H1 (cell line): ENCODE results near the gene CDKN2A. TPM values are rescaled to one million over a fixed set of nuclear protein-coding genes. Genes with fewer than 3 reads are reported as not detected.

Source experiments
- BACH1 ChIP-seq: IDR thresholded peaks from 2 replicates; pipeline ENCODE4 v1.6.1; 2012; ENCODE audit warnings: low read length, improper control_type of control experiment
- CEBPB ChIP-seq: IDR thresholded peaks from 2 replicates; pipeline ENCODE4 v1.6.1; 2012; ENCODE audit warnings: low read depth, low read length
- CHD2 ChIP-seq: IDR thresholded peaks from 2 replicates; pipeline ENCODE4 v1.6.1; 2012; ENCODE audit warnings: low read length, improper control_type of control experiment
- CTBP2 ChIP-seq: IDR thresholded peaks from 2 replicates; pipeline ENCODE4 v1.7.0; 2011; ENCODE audit warnings: borderline replicate concordance, mild to moderate bottlenecking, moderate library complexity, mixed read lengths, low read length; ENCODE audit not compliant: insufficient read depth, insufficient read length
- GABPA ChIP-seq: IDR thresholded peaks from 2 replicates; pipeline ENCODE4 v1.6.1; 2011; ENCODE audit warnings: mild to moderate bottlenecking, low read length, moderate library complexity, borderline replicate concordance; ENCODE audit not compliant: insufficient read depth
- HDAC6 ChIP-seq: IDR thresholded peaks from one replicate; pipeline ENCODE4 v1.7.1; 2012; ENCODE audit warnings: low read depth, mild to moderate bottlenecking, inconsistent platforms, low read length, moderate library complexity
- JUND ChIP-seq: IDR thresholded peaks from 2 replicates; pipeline ENCODE4 v1.6.1; 2011; ENCODE audit warnings: mild to moderate bottlenecking, improper control_type of control experiment, low read length
- KDM4A ChIP-seq: IDR thresholded peaks from one replicate; pipeline ENCODE4 v1.7.1; 2012; ENCODE audit warnings: low read depth, mild to moderate bottlenecking, moderate library complexity, low read length, inconsistent platforms; ENCODE audit not compliant: severe bottlenecking
- KDM5A ChIP-seq: fragments of 200-600 bp; IDR thresholded peaks from 2 replicates; pipeline ENCODE4 v1.7.1; 2012; ENCODE audit warnings: mild to moderate bottlenecking, low read length, inconsistent platforms, mixed read lengths
- MAFK ChIP-seq: IDR thresholded peaks from 2 replicates; pipeline ENCODE4 v1.6.1; 2012; ENCODE audit warnings: low read depth, mild to moderate bottlenecking, improper control_type of control experiment, low read length
- NRF1 ChIP-seq: IDR thresholded peaks from 2 replicates; pipeline ENCODE4 v1.6.1; 2011; ENCODE audit warnings: mild to moderate bottlenecking, low read depth, low read length, improper control_type of control experiment
- PHF8 ChIP-seq: fragments of 200-600 bp; sonication (generic); conservative IDR thresholded peaks from 2 replicates; pipeline ENCODE4 v1.7.1; 2012; ENCODE audit warnings: low read depth, mild to moderate bottlenecking, inconsistent platforms, low read length, moderate library complexity
- POLR2A ChIP-seq, 2 experiments: IDR thresholded peaks; 1 replicate in 1 of 2; 2 replicates in 1 of 2; pipeline ENCODE4 v1.6.1; 2011; ENCODE audit warnings: low read depth in 2 of 2, low read length in 2 of 2, mild to moderate bottlenecking in 2 of 2; ENCODE audit errors: control extremely low read depth in 1 of 2
- POLR2AphosphoS5 ChIP-seq: IDR thresholded peaks from 2 replicates; pipeline ENCODE4 v1.6.1; 2011; ENCODE audit warnings: low read depth, low read length
- RBBP5 ChIP-seq: IDR thresholded peaks from 2 replicates; pipeline ENCODE4 v1.7.1; 2012; ENCODE audit warnings: low read depth, mild to moderate bottlenecking, inconsistent platforms, low read length, moderate library complexity, borderline replicate concordance
- RXRA ChIP-seq: IDR thresholded peaks from 2 replicates; pipeline ENCODE4 v1.6.1; 2011; ENCODE audit warnings: low read depth, mild to moderate bottlenecking, low read length, moderate library complexity; ENCODE audit not compliant: insufficient read depth
- SAP30 ChIP-seq: fragments of 300-600 bp; sonication (generic); IDR thresholded peaks from 2 replicates; pipeline ENCODE4 v1.7.1; 2012; ENCODE audit warnings: low read length, moderate library complexity, mild to moderate bottlenecking, inconsistent platforms; ENCODE audit not compliant: insufficient read depth, insufficient replicate concordance
- SIN3A ChIP-seq, 2 experiments: IDR thresholded peaks in 1 of 2; conservative IDR thresholded peaks in 1 of 2; 2 replicates each; pipeline ENCODE4 v1.6.1; 2011 to 2012; ENCODE audit warnings: low read length in 2 of 2, improper control_type of control experiment in 1 of 2, low read depth in 1 of 2, mild to moderate bottlenecking in 1 of 2
- SP4 ChIP-seq: IDR thresholded peaks from 2 replicates; pipeline ENCODE4 v1.6.1; 2012; ENCODE audit warnings: low read length, inconsistent platforms
- SUZ12 ChIP-seq: fragments of 200-600 bp; sonication (generic); IDR thresholded peaks from 2 replicates; pipeline ENCODE4 v1.6.1; 2012; ENCODE audit warnings: mild to moderate bottlenecking, inconsistent platforms, low read length, moderate library complexity, mixed read lengths
- TBP ChIP-seq: IDR thresholded peaks from 2 replicates; pipeline ENCODE4 v1.6.1; 2011; ENCODE audit warnings: low read depth, low read length, improper control_type of control experiment
- TEAD4 ChIP-seq: IDR thresholded peaks from 2 replicates; pipeline ENCODE4 v1.6.1; 2012; ENCODE audit warnings: low read depth, low read length, inconsistent platforms, mixed read lengths
- YY1 ChIP-seq: IDR thresholded peaks from 2 replicates; pipeline ENCODE4 v1.6.1; 2011; ENCODE audit warnings: low read depth, mild to moderate bottlenecking, low read length
- ZNF274 ChIP-seq: IDR thresholded peaks from 2 replicates; pipeline ENCODE4 v1.7.0; 2012; ENCODE audit warnings: low read length, borderline replicate concordance; ENCODE audit errors: extremely low read depth
- polyA plus RNA-seq, 7 experiments: library from polyadenylated mRNA; depleted of rRNA in 3 of 7; stranded (reverse) in 5 of 7; unstranded in 2 of 7; fragments of >200 nt in 5 of 7; fragments of 200-250 nt in 2 of 7; gene quantifications; 1 replicate in 5 of 7; 2 replicates in 1 of 7; 4 replicates in 1 of 7; pipeline versions ENCODE4 v1.2.1 to v1.2.3, GENCODE V29; 2011 to 2013; ENCODE audit warnings: missing spikeins in 2 of 7, mixed read lengths in 2 of 7
- total RNA-seq: library from RNA; stranded (reverse); fragmentation: NEBNext Ultra II Directional; extraction: Animal tissue kit (Norgen Biotek cat#: 25700); gene quantifications from 2 replicates; pipeline ENCODE4 v1.2.1, GENCODE V29; 2021
- TF ChIP-seq, protein P1 (sequence below): IDR thresholded peaks from 2 replicates; pipeline ENCODE4 v1.6.1; 2012; ENCODE audit warnings: inconsistent platforms

Gene CDKN2A
- total and polyA plus RNA-seq, 2 of the 8 experiments (the other 6 are each of a cell fraction or from before 2014, with no cell fraction given) = 0.51 to 0.73 TPM

DNA sequence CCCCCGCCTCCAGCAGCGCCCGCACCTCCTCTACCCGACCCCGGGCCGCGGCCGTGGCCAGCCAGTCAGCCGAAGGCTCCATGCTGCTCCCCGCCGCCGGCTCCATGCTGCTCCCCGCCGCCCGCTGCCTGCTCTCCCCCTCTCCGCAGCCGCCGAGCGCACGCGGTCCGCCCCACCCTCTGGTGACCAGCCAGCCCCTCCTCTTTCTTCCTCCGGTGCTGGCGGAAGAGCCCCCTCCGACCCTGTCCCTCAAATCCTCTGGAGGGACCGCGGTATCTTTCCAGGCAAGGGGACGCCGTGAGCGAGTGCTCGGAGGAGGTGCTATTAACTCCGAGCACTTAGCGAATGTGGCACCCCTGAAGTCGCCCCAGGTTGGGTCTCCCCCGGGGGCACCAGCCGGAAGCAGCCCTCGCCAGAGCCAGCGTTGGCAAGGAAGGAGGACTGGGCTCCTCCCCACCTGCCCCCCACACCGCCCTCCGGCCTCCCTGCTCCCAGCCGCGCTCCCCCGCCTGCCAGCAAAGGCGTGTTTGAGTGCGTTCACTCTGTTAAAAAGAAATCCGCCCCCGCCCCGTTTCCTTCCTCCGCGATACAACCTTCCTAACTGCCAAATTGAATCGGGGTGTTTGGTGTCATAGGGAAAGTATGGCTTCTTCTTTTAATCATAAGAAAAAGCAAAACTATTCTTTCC, 19.3 kb downstream of the CDKN2A start (continued):
- TF ChIP-seq CTBP2 (peak; percentile 99), SP4 (no peak), RXRA (no peak), SIN3A (conservative IDR thresholded peaks at IDR 0.05 in 1 of 2, IDR thresholded peaks at IDR 0.05 in 1 of 2; ENCODE audit: low read depth in 1 of 2, low read length in 2 of 2) (peak in 1 of 2 experiments; percentile 58; a peak in 1 of 4 replicates), ZNF274 (no peak), TBP (0 out of 2 replicates have a peak, but pooled peaks have one; percentile 32), NRF1 (no peak), GABPA (no peak), HDAC6 (no peak), SAP30 (no peak), KDM4A (peak; percentile 64), CEBPB (no peak), JUND (no peak), SUZ12 (peak; percentile 49), CHD2 (0 out of 2 replicates have a peak, but pooled peaks have one; percentile 4), BACH1 (no peak), RBBP5 (no peak; the same call in 1 of the 2 replicates), POLR2AphosphoS5 (no peak), POLR2A (IDR thresholded peaks at IDR 0.05; ENCODE audit: control extremely low read depth in 1 of 2, low read depth in 2 of 2, low read length in 2 of 2) (no peak), TEAD4 (0 out of 2 replicates have a peak, but pooled peaks have one; percentile 9), YY1 (peak; percentile 27; the same call in 1 of the 2 replicates), KDM5A (no peak), MAFK (no peak), PHF8 (0 out of 2 replicates have a peak, but pooled peaks have one; percentile 39)
- TF ChIP-seq, protein P1, sequence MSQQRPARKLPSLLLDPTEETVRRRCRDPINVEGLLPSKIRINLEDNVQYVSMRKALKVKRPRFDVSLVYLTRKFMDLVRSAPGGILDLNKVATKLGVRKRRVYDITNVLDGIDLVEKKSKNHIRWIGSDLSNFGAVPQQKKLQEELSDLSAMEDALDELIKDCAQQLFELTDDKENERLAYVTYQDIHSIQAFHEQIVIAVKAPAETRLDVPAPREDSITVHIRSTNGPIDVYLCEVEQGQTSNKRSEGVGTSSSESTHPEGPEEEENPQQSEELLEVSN = peak; percentile 75
